ENCODE measurements around the gene STRIP2.
"Not testable (repeated sequence)": the region's sequence is repeated elsewhere in the genome, so short reads cannot be mapped to it uniquely, and the experiment has no call there.

The STRIP2 gene

GRCh38 chr7:129534558-129535274, 100.5 kb downstream of the STRIP2 start:
- not testable (repeated sequence) for DNase-seq

DNA sequence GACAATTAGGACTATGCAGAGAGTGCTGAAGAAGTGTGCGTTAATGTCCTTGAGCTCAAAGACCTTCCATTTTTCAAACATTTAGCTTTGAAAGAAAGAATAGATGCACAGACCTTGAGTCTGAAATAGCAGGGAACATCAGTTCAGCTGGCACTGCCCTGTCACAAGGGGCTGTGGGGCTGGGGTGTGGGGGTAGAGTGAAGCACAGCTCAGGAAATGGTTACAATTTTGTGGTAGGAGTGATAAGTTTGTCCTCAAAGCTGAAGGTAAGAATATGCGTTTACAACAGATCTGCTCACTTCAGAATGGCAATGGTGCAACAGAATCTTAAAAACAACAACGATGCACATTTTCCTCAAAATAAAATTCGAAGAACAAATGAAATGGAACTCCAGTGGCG, 101.7 kb downstream of the STRIP2 start:
- DNase-seq: no peak

- DNase-seq: no peak
Observed at GRCh38 chr7:129536323-129536722, 102.1 kb downstream of the STRIP2 start.

All from SHP77 treated with DMSO at 0.1 percent for 48 hours (cell line).